ENCODE data around the gene CTIF.
A peak's percentile ranks its signal among the peaks of the same experiment; 100 is the strongest.

Gene CTIF

DNA sequence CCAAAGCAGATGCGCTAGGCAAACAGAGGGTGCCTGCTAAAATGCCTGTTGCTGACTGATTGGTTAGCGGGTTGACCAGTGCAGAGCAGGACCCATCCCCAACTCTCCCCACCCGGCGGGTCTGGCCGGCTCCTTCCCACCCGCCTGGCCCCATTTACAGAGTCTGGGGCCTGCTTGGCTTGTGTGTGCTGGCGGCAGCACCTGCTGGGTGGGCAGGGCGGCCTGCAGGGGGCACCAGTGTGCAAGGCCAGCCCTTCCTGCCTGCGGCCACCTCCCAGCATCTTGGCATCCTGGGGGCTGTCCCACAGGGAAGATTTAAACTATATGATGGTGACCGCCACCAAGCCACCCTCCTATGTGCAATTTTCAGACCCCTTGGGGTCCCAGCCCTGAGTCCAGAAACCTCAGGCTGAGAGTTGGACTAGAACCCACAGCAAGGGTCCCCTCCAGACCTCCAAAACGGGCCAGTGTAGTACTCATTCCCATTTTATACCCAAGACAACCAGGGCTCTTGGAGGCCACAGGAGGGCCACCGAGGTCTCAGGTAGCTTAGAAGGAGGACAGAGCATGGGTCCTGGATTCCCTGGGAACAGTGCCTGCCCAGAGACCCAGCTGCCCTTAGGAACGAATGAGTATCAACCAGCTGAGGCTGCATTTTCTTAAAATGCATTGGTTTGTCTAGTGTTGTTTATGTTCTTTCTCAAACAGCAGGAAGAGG lies 238.4 kb downstream of the CTIF start:
- DNase-seq (ENCODE audit: low spot score): peak; percentile 74

- DNase-seq (ENCODE audit: low spot score): no peak
Measured at GRCh38 chr18:48777744-48778116, 238.9 kb downstream of the CTIF start.

DNA sequence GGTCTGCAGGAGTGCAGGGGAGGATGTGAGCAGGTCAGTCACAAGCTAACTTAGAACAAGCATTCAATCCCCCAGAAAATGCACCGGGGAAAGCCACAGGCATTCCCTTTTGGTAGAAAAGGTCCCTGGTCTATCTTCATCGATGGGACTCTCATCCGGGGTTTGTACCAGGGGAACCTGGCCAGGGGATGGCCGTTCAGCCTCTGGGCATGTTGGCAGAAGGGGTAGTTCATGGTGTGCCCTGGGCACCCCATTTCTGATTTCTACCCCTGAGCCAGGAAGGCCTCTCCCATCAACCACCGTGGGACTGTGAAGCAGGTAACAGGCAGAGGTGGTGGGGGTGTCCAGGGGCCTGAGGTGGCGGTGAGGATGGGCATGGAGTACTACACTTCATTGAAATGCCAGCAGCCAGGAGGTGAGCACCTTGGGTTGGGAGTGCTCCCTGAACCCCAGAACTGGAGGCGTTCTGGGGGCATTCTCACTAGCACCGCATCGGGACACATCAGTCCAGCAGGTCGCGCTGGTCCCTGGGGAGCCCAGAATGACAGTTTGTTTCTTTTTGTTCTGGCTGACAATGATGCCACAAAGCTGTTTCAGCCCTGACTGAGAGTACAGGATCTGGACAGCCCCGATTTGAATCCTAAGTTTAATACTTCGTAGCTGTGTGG lies 239.6 kb downstream of the CTIF start:
- no peak for DNase-seq (ENCODE audit: low spot score)

DNA sequence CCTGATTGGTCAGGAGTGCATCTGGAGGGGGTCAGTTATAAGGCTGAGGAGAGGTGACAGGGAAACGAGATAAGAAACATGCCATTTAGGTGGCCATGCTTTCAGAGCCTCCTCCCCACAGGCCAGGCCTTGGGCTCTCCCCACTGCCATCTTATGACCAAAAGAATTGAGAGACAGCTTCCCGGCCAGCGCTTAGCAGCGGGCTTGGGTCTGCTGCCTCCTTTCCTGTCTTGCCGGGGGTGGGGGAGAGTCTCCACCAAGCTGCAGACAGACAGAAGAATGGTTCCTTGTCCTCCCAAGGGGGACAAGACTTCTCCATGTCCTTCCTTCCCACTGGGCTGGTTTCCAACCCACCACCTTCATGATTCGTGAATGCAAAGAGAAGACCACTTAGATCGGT lies 240.6 kb downstream of the CTIF start:
- no peak for DNase-seq (ENCODE audit: low spot score)

DNA sequence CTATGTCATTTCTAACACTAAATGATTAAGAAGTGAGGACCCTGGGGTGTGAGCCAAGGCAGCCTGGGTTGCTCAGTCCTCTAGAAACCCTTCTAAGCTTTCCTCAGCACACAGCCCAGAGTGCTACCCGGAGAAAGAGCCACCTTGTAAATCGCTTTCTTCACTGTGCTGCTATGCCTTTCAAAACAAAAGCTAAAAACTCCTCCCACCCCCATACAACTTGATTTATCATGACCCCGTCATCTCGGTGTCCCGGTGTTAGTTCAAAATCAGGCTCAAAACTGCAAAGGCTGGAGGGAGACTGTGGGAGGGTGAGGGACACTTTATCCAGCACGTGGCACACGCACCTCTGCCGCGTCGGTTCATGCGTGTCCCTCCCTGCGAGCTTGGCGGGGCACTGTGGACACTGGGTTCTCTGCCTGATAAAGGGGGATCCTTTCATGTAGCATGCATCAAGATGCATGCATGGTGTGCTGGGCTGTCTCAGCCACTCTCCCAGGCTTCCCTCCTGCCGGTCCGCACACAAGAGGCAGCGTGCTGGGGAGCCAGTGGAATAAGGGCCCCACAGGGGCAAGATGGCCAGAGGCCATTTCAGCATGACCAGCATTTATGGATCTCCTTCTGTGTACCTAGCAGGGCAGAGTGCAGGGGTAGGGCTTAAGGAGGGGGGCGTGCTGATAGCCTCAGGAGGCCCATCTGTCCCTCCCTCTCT lies 241.5 kb downstream of the CTIF start:
- DNase-seq (ENCODE audit: low spot score): no peak

GRCh38 chr18:48780913-48781162 lies 242.0 kb downstream of the CTIF start:
- no peak for DNase-seq (ENCODE audit: low spot score)

DNA sequence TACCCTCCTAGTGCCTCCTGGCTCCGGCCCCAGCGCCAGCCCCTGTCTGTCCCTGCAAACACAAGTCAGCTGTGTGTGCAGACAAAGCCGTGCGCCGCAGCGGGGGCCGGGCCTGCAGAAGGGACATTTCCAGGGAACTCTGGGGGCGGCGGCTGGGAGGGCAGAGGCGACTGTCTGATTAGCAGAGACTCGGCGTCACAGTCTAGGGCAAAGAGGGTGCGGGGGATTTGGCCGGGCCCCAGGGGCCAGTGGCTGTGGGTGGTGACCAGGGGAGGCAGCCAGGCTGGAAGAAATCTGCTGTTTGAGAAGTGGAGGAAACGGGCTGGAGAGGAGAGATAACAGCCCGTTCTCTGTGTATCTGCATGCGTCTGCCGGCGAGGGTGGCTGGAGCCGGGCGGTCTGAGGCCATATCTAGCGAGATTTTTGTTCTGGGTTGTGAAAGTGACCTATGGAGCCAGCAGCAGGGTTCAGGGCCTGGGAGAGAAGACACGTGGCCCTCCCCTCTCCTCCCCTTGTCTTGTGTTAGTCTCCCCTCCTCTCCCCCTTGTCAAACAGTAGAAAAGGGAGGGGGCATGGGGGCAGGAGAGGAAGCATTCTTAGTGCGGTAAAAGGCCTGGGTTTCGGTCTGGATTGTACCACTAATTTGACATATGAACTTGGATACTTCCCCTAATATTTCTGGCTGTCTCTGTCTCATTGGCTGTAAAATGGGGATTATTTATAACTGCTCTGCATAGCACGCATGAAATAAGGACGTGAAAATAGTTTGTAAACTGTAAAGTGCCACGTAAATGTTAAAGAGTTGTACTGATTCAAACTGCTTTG lies 242.5 kb downstream of the CTIF start:
- DNase-seq (ENCODE audit: low spot score): peak; percentile 91

- no peak for DNase-seq (ENCODE audit: low spot score)
Measured at GRCh38 chr18:48781988-48782363, 243.1 kb downstream of the CTIF start.

- peak; percentile 40 for DNase-seq (ENCODE audit: low spot score)
Measured at GRCh38 chr18:48782381-48782861, 243.6 kb downstream of the CTIF start.

- no peak for DNase-seq (ENCODE audit: low spot score)
Measured at GRCh38 chr18:48783616-48784520, 245.0 kb downstream of the CTIF start.

GRCh38 chr18:48784656-48785055 lies 245.8 kb downstream of the CTIF start:
- no peak for DNase-seq (ENCODE audit: low spot score)

- DNase-seq (ENCODE audit: low spot score): peak; percentile 69
Measured at GRCh38 chr18:48785091-48785614, 246.3 kb downstream of the CTIF start.

DNA sequence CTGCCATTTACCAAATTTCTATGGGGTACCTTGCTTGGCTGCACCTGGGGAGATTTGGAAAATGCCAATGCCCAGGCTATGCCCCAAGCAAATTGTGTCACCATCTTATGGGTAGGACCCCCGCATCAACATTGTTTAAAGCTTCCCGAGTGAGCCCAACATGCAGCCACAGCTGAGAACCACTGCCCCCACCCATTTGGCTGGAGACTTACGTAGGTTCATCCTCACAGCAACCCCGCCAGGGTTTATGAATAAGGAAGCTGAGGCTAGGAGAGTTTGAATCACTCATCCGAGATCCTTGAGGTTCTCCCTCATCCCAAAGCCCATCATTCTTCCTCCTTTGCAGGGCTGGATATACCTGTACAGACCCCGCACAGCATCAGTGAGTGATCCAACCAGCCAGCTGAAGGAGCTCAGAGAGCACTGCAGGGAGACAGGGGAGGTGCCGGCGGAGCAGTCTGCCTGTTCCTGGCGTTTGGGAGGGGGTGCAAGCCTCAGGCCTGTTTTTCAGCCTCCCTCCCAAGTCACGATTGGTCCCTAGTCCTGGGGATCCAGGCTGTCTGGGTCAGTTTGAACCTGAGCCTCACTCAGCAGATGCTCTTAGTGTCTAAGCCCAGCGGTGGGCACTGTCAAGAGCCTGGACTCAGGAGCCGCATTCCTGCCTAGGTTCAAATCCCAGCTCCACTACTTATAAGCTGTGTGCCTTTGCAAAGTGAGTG lies 247.1 kb downstream of the CTIF start:
- DNase-seq (ENCODE audit: low spot score): no peak

GRCh38 chr18:48786455-48787202 lies 247.8 kb downstream of the CTIF start:
- peak; percentile 41 for DNase-seq (ENCODE audit: low spot score)

GRCh38 chr18:48787203-48788151 lies 248.6 kb downstream of the CTIF start:
- DNase-seq (ENCODE audit: low spot score): no peak

DNA sequence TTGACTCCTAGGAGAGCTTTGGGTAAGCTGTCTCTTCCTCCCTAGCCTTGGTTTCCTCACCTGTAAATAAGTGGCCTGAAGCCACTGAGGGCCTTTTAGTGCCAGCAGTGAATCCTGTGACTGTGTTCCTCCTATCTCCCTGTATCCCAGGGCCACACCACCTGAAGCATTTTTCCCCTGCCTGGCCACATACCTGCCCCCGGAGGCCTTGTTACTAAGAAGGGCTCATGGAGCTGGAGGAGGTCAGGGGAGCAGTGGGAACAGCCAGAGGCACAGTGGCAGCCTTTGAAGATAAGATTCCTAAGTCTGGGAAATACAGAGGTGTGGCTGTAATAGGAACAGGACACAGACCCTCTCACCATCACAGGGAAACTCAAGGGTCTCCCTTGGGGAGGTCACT lies 249.5 kb downstream of the CTIF start:
- DNase-seq (ENCODE audit: low spot score): no peak

DNA sequence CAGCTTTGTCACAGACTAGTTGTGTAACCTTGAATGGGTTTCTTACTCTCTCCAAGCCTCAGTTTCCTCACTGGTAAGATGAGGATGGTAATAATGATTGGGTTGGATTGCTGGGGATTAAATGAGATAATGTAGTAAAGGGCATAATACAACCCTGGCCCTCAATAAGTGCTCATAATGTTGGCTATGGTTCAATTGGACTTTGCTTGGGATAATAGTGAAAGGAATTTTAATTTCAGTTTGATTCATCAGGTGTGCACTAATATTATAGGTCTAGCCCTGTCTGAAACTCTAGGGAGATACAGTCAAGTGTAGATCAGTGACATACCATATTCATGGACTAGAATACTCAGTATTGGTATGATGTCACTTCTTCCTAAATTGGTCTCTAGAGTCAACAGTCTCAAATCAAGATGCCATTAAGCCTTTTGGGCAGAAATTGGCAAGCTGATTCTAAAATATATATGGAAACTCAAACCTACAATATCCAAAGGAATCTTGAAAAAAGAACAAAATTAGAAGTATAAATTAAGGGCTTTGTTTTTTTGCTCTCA lies 250.5 kb downstream of the CTIF start:
- DNase-seq (ENCODE audit: low spot score): no peak

GRCh38 chr18:48790226-48790863 lies 251.5 kb downstream of the CTIF start:
- peak; percentile 56 for DNase-seq (ENCODE audit: low spot score)

All from Ammon's horn (tissue), 1 donor.